GM19467 (cell line): ENCODE results near the gene DTHD1.

Experiments used
- ATAC-seq: cut with Tn5 transposase; IDR thresholded peaks from one replicate; pipeline ENCODE4 v1.9.1; 2021; ENCODE audit warnings: mild to moderate bottlenecking, moderate library complexity; ENCODE audit not compliant: unreplicated experiment

DTHD1 gene

DNA sequence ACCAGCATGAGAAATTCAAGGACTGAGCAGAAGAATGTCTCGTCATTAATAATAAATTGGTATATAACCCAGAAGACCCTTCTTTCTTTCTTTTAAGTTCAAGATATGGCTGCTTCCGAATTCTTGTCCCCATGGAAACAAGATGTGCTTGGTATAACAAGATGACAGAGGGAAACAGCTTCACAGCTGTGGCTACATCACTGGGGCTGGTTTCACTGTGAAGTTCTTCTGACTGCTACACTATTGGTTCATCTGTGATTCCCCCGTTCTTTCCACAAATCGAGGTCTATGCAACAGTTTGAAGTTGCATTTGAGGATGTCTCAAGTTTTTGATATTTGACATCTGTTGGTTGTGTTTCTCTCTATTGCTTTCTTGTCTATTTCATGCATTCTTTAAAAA, 12.3 kb upstream of the DTHD1 start:
- ATAC-seq: no peak

DNA sequence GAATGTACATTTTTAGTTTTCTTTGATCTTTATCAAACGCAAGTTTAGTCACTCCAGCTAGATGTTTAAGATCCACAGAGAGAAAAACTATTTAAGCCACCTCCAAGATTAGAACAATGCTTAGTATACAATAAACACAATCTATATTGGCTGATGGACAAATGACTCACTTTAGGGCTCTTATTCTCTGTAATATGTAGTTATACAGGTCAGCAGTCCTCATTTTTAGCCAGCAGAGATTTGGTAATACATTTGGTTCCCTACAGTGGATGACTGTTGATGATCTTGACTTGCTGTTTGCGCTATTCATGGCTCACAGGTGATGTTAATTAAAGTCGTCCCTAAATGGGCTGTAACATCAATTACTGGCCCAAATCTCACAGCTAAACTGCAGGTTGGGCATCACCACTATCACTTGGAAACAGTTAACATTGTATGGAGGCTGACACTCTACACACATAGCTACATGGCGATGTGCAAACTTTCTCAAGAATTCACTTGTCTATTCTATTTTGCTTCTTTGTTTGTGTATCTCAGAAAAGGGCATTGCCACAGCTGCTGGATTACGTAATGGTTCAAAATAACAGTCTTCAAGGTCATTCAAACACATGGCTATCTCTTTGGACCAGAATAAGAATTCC, 11.8 kb upstream of the DTHD1 start:
- ATAC-seq: no peak

- no peak for ATAC-seq
Measured at GRCh38 chr4:36273276-36273675, 8.1 kb upstream of the DTHD1 start.

DNA sequence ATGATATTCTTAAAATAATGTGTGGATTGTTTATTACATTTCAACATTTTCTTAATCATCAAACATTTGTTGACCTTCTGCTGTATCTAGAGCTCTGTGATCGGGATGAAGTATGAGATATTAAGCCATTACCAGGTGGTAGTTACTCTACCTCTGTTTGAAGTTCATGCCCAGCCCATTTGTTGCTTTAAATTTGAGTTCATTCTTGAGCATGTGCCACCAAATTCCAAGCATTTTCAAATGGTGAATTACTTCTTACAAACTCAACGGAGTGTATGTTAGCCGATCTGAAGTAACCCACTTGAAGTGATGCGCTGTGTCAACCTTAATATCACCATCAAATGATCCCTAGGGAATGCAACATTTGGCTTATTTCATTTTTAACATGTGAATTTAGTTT, 7.3 kb upstream of the DTHD1 start:
- no peak for ATAC-seq

GRCh38 chr4:36277533-36277932, 3.9 kb upstream of the DTHD1 start:
- no peak for ATAC-seq

GRCh38 chr4:36278789-36279188, 2.6 kb upstream of the DTHD1 start:
- no peak for ATAC-seq

DNA sequence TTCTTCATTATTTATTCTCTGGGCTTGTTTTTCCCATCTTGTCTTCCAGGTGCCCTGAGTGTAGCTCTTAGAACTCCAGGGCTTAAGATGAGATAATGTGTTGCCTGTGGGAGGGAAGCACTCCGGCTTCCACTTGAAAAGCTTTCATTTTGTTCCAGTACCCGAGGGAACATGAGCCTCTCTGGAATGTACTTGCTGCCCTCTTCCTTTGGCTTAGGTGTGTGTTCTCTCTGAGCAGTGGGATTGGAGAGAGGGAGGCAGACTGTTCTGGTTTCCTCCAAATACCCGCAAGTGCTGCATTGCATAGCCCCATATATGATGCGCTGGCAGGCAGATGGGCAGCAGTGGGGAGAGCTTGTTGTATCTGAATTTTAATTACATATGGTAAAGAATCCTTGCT, 861 bp upstream of the DTHD1 start:
- ATAC-seq: no peak

GRCh38 chr4:36282503-36283030, 1.2 kb downstream of the DTHD1 start:
- ATAC-seq: no peak

DNA sequence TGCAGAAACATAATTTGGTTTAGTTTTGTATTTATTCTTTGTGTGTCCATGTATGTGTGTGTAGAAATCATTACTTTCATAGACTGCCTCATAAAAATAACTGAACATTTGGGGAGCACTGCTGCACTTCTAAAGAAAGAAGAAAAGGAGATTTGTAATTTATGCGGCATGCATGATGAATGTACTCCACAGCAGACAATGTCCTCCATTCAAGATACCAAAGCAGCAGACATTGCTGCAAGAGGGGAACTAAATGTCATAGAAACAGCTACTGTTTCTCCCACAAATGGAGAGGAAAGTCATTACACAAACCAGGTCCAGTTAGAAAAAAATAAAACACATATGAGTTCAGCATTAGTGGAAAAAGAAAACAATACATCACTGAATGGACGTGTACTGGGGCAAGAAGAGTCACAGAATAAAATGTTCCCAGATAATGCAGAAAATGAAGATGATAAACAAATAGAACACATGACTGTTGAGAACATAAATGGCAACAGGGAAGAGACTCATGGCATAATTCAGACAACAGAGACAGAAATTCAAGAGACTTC, 2.6 kb downstream of the DTHD1 start:
- ATAC-seq: no peak

DNA sequence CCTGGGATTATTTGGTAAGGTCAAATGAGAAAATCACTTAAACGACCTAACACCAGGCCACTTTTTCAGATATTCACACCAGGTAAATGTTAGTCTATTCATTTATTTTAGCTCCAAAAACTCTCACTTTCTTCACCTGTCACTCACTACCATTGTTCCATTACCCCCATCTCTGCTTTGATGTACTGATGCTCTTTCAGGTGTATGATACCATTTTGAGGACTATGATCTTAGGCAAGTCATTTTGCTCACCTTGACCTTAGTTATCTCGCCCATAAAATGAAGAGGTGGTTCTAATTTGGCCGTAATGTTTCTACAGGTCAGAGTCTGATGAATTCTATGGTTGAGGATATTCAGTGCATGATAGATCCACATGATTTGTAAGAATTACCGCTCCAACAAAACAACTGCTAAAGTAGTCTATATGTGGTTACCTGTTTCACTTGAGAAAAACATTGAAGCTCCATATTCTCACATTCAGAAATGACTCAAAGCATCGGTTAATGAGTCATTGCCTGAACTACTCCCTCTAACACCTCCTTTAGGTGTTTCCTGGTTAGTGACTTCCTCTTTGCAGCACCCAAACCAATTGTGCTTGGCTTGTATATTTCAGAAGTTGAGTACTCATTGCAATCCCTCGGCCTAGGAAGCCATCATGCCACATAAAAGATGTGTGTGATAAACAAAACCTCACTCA, 4.5 kb downstream of the DTHD1 start:
- peak; percentile 99 for ATAC-seq

GRCh38 chr4:36286481-36286871, 5.1 kb downstream of the DTHD1 start:
- ATAC-seq: peak; percentile 20

GRCh38 chr4:36288731-36289426, 7.5 kb downstream of the DTHD1 start:
- no peak for ATAC-seq

DNA sequence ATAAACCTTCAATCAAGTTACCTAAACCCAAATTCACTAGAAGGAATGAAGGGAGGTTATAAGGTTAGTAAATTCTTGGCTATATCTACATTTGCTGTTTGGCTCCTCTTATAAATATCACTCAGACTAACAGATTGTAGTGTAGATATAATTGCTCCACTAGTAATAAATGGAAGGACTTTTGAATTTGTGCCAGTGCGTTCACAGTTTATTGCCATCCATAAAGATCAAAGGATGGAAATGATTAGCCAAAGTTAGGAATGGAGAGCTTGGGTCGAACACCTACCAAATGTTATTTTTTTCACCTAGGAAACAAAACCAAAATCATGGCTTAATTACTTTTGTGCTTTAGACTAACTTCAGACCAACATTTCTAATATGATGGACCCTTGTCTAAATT, 9.2 kb downstream of the DTHD1 start:
- ATAC-seq: no peak

- no peak for ATAC-seq
Measured at GRCh38 chr4:36292556-36293188, 11.3 kb downstream of the DTHD1 start.

DNA sequence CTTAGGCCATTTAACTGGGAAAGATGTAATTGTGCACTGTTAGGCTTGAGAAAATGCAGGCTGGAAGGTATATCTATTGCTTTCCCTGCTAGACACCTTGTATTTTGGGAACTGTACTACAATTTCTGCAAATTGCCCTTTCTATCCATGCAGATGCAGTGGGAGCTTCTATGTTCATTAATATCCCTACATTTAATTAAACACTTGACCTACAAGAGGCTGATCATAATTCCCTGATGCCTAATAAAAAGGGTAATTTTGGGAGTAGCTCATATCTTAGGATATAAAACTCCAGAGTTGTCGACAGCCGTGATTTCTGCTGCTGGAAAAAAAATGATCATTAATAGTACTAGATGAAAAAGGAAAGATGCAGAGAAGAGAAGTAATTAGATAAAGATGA, 19.7 kb downstream of the DTHD1 start:
- no peak for ATAC-seq

- ATAC-seq: peak; percentile 95
Measured at GRCh38 chr4:36303426-36304137, 22.2 kb downstream of the DTHD1 start.

DNA sequence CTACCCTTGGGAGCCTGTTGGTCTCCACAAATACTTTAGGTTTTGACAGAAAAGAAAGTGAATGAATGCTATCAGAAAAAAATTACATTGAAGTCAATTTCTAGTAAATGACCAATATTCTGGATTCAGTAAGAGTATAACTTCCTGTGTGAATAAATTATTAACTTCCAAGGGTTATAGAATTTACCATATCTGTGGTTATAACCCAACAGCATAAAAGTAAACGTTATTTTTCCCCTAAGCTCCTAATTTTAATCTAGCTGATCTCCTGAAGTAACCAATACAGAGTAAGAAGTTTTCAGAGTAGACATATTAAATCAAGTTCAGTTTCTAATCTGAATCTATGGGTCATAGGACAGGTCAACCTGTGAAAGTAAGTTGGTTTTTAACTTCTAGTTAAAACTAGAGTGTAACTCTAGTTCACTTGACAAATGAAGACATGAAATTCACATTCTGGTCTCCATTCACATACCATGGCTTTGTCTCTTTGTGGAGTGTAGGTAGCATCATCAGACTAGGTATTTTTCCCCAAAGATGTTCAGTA, 22.8 kb downstream of the DTHD1 start:
- ATAC-seq: no peak

DNA sequence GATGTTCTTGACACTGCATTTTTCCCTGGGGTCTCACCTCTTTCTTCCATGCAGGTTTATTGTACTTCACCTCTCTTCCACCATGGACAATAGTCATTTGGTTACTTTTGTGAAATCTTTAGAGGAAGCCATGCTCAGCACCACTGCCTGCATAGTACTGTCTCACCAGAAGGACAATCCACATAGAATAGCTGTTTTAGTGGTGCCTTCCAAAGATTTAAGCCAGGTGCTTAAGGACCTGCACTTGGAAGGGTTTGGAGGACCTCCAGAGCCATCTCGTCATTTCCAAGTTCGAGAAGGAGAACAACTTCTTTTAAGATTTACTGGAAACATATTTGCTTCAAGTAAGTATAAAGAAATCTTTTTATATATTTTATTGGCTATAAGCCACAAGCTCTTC, 26.7 kb downstream of the DTHD1 start:
- ATAC-seq: no peak

DNA sequence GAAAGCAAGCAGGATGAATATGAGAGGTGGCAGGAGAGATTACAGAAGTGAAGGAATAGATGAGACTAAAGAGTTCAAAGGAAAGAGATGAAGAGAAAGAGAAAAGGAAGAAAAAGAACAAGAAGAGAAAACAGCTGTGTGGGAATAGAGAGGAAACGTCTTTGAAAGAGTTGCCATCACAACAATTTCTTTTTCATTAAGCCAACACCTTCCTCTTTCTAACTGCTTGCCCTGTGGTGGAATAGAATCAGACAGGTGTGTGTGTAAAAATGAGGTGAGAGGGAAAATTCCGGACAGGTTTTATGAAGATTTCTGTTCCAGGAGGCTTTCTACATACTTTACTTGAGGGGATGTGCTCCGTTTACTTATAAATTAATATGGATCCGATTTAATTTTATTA, 28.8 kb downstream of the DTHD1 start:
- ATAC-seq: no peak

GRCh38 chr4:36310793-36311192, 29.4 kb downstream of the DTHD1 start:
- ATAC-seq: peak; percentile 80
